Tibial nerve (tissue), 4 donors: ENCODE measurements around the gene FMNL2. TPM values are rescaled to one million over a fixed set of nuclear protein-coding genes. Genes with fewer than 3 reads are reported as not detected.

Experiments
- DNase-seq, 2 donors: peaks; one replicate each; pipeline ENCODE4 v3.0.0-alpha.2; 2019; ENCODE audit warnings: low spot score in 2 of 2
- H3K27ac ChIP-seq, 4 donors: fragments of 200-600 bp; sonication (generic) in 3 of 4; one replicate each; pipeline ENCODE4 v1.5.1; 2017 to 2019; ENCODE audit warnings: mild to moderate bottlenecking in 1 of 4
- H3K27me3 ChIP-seq, 2 donors: fragments of 200-600 bp; sonication (generic) in 1 of 2; one replicate each; pipeline versions ENCODE4 v1.5.1 to v1.6.0; 2017 to 2019
- H3K36me3 ChIP-seq, 3 donors: fragments of 200-600 bp; sonication (generic); one replicate each; pipeline ENCODE4 v1.5.1; 2018 to 2019
- H3K4me1 ChIP-seq, 4 donors: fragments of 200-600 bp; sonication (generic) in 3 of 4; one replicate each; pipeline ENCODE4 v1.5.1; 2017 to 2019
- H3K4me3 ChIP-seq, 4 donors: fragments of 200-600 bp; sonication (generic) in 3 of 4; one replicate each; pipeline ENCODE4 v1.5.1; 2017 to 2019; ENCODE audit warnings: mild to moderate bottlenecking in 1 of 4, moderate library complexity in 1 of 4
- H3K9me3 ChIP-seq, 4 donors: fragments of 200-600 bp; sonication (generic) in 3 of 4; one replicate each; pipeline ENCODE4 v1.5.1; 2017 to 2019
- EP300 ChIP-seq, 2 donors: sonication (generic); formaldehyde crosslinking; IDR thresholded peaks; one replicate each; pipeline ENCODE4 v1.6.1; 2017; ENCODE audit warnings: antibody characterized with exemption in 2 of 2, mild to moderate bottlenecking in 1 of 2
- POLR2A ChIP-seq, 2 donors: fragments of 450-650 bp; IDR thresholded peaks; one replicate each; pipeline ENCODE4 v1.6.1; 2017; ENCODE audit warnings: antibody characterized with exemption in 2 of 2, mild to moderate bottlenecking in 2 of 2, moderate library complexity in 2 of 2
- WGBS, 2 donors: methylation state at CpG; one replicate each; pipeline ENCODE4 v1.1.5; 2018; 5-methylcytosine and 5-hydroxymethylcytosine counted together
- total RNA-seq, 4 donors: library from RNA; depleted of rRNA; stranded (reverse); fragments of >200 nt; gene quantifications; one replicate each; pipeline ENCODE4 v1.1.0, GENCODE V29; 2016
- TF ChIP-seq, protein P1 (sequence below), 5 experiments: fragments of 200-600 bp in 3 of 5; fragments of 450-650 bp in 2 of 5; sonication (generic) in 3 of 5; IDR thresholded peaks; one replicate each; pipeline ENCODE4 v1.5.1; 2016 to 2019; ENCODE audit warnings: antibody characterized with exemption in 5 of 5, mild to moderate bottlenecking in 3 of 5, moderate library complexity in 2 of 5

The FMNL2 gene
- total RNA-seq, 4 donors from 2014 or later, result 94.5 to 131 (median 98.1) TPM

DNA sequence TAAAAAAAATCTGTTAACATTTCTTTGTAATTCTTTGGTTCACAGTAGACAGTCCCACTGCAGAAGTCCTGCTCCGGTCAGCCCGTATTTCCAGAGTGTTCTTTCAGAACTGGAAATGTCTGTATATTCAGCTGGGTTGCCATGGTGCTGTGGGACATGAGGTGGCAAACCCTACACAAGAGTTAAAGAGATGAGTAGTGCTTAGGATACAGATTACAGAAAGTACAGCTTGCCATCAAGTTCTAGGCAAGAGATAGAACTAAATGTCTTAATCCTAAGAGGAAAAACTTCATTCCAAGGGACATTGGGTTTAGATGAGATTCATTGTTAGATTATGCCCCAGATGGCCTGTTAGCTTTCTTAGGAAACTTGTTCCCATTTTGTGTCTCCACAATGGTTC is 60.1 kb downstream of the FMNL2 start:
- H3K4me1 ChIP-seq, result peaks cover 0 to 82% (median 19%) of the 10 kb centered on the region in 4 donors
- TF ChIP-seq EP300 (IDR thresholded peaks at IDR 0.05) (no peak), POLR2A (IDR thresholded peaks at IDR 0.05) (no peak)
- TF ChIP-seq, protein P1, sequence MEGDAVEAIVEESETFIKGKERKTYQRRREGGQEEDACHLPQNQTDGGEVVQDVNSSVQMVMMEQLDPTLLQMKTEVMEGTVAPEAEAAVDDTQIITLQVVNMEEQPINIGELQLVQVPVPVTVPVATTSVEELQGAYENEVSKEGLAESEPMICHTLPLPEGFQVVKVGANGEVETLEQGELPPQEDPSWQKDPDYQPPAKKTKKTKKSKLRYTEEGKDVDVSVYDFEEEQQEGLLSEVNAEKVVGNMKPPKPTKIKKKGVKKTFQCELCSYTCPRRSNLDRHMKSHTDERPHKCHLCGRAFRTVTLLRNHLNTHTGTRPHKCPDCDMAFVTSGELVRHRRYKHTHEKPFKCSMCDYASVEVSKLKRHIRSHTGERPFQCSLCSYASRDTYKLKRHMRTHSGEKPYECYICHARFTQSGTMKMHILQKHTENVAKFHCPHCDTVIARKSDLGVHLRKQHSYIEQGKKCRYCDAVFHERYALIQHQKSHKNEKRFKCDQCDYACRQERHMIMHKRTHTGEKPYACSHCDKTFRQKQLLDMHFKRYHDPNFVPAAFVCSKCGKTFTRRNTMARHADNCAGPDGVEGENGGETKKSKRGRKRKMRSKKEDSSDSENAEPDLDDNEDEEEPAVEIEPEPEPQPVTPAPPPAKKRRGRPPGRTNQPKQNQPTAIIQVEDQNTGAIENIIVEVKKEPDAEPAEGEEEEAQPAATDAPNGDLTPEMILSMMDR (IDR thresholded peaks at IDR 0.05), result no peak
- no peak for DNase-seq
- 38% methylated on average over 2 of the region's 2 CpGs for WGBS, 2 donors
- no peak overlapping the region for H3K4me3 ChIP-seq
- H3K36me3 ChIP-seq, result no peaks in the 10 kb centered on the region
- H3K27ac ChIP-seq, result peak overlapping the region; percentile 21 to 86 (median 70)
- no peaks in the 10 kb centered on the region for H3K27me3 ChIP-seq
- no peaks in the 10 kb centered on the region for H3K9me3 ChIP-seq

DNA sequence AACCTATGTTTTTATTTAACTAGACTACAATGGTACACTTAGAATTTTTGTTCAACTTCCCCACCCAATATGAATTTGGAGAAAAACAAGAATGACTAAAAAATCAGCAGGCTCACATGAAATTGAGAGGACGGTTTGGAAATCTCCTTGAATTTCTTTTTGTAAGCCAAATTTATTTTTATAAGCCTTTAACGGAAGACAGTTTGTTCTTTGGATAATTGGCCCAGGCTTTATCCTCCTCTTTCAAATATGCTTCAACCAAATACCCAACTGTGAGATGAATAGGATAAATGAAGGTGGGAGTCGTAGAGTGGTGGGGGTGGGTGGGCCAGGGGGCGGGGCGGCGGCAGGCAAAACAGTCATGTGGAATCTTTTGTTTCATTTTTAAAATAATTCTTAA is 60.6 kb downstream of the FMNL2 start:
- Histone ChIP-seq H3K4me3 (peak overlapping the region; percentile 4 to 44 (median 10)), H3K9me3 (no peaks in the 10 kb centered on the region), H3K27ac (peak overlapping the region; percentile 23 to 86 (median 70)), H3K4me1 (peaks cover 0 to 87% (median 19%) of the 10 kb centered on the region in 4 donors), H3K36me3 (no peaks in the 10 kb centered on the region), H3K27me3 (no peaks in the 10 kb centered on the region)
- no peak for DNase-seq
- TF ChIP-seq EP300 (IDR thresholded peaks at IDR 0.05), result no peak
- TF ChIP-seq POLR2A (IDR thresholded peaks at IDR 0.05), result no peak
- TF ChIP-seq, protein P1 (IDR thresholded peaks at IDR 0.05), result no peak
- WGBS, 2 donors, result 20 to 34% methylated on average over 6 of the region's 6 CpGs

DNA sequence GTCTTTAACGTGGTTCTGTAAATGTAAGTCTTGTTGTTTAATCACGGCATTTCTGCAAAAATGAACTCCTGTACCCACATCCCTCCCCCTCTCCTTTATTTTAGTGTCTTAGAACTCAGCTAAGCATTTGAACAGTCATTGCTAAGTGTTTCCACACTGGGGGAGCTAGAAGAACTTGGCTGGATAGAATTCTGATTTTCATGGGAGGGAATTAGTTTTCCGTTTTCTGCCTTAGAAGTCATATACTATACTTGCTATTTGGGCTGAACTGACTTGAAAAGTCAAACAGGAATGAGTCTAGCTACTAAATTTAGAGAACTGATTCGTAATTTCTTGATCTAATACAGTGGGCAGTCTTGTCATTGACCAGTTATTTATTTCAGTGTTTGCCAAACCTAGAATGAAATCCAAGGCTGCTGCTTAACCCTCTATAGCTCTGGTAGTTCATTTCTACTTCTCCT is 61.1 kb downstream of the FMNL2 start:
- peaks cover 0 to 88% (median 22%) of the 10 kb centered on the region in 4 donors for H3K4me1 ChIP-seq
- WGBS, 2 donors, result 12 to 23% methylated on average over 4 of the region's 4 CpGs
- H3K27ac ChIP-seq, result peak overlapping the region; percentile 23 to 86 (median 70)
- TF ChIP-seq EP300 (IDR thresholded peaks at IDR 0.05) (no peak), POLR2A (IDR thresholded peaks at IDR 0.05) (no peak)
- TF ChIP-seq, protein P1 (IDR thresholded peaks at IDR 0.05), result no peak
- no peaks in the 10 kb centered on the region for H3K9me3 ChIP-seq
- H3K27me3 ChIP-seq, result no peaks in the 10 kb centered on the region
- H3K36me3 ChIP-seq, result no peaks in the 10 kb centered on the region
- peak overlapping the region; percentile 4 to 44 (median 10) for H3K4me3 ChIP-seq
- no peak for DNase-seq

DNA sequence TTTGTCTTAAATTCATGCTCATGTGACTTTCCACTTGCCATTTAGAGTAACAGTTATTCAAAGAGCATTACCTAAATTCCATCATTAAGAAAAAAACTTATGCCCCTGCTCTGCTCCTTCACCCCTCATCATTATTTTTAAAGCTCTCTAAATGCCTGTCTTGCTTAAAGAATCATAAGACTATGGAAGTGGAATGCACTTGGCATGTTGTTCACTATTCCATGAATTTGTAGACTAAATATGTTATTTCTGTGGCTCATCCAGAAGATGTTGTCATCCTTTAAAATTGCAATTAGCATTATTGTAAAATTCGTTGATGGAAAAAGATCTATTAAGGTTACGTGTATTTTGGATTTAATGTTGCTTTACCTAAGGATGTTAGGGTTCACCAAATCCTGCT is 61.8 kb downstream of the FMNL2 start:
- no peak for DNase-seq
- WGBS, 2 donors, result 22 to 41% methylated on average over 2 of the region's 2 CpGs
- no peaks in the 10 kb centered on the region for H3K9me3 ChIP-seq
- H3K27ac ChIP-seq, result peak overlapping the region in 2 of 4 donors; percentile 84 to 86
- H3K27me3 ChIP-seq, result no peaks in the 10 kb centered on the region
- H3K4me1 ChIP-seq, result peaks cover 0 to 91% (median 24%) of the 10 kb centered on the region in 4 donors
- peak overlapping the region in 1 of 4 donors; percentile 44 for H3K4me3 ChIP-seq
- TF ChIP-seq POLR2A (IDR thresholded peaks at IDR 0.05) (no peak), EP300 (IDR thresholded peaks at IDR 0.05) (no peak)
- TF ChIP-seq, protein P1 (IDR thresholded peaks at IDR 0.05), result no peak
- H3K36me3 ChIP-seq, result no peaks in the 10 kb centered on the region

DNA sequence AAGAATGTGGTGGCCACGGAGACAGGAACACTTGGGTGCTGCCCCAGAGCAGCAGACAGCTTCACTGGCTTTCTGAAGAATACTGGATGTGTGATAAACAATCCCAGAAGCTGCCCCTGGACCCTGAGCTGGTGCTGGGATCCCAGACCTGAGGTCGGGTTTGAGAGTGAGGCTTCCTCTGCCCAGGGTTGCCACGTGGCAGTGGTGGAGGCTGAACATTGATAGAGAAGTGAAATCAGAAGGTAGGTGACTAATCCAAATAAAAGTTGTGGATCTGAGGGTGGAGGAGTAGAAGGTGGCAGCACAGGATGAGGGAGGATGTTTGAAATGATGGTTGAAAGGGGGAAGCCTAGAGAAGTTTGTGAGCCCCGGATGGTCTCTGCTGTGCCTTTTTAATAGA is 64.0 kb downstream of the FMNL2 start:
- no peaks in the 10 kb centered on the region for H3K9me3 ChIP-seq
- no peak overlapping the region for H3K4me3 ChIP-seq
- WGBS, 2 donors, result 85 to 90% methylated on average over 4 of the region's 4 CpGs
- TF ChIP-seq POLR2A (IDR thresholded peaks at IDR 0.05), result no peak
- TF ChIP-seq, protein P1 (IDR thresholded peaks at IDR 0.05), result no peak
- TF ChIP-seq EP300 (IDR thresholded peaks at IDR 0.05), result no peak
- DNase-seq, result no peak
- H3K4me1 ChIP-seq, result peaks cover 3 to 97% (median 34%) of the 10 kb centered on the region in 4 donors
- peak overlapping the region in 2 of 4 donors; percentile 22 to 36 for H3K27ac ChIP-seq
- no peaks in the 10 kb centered on the region for H3K36me3 ChIP-seq
- H3K27me3 ChIP-seq, result no peaks in the 10 kb centered on the region
